ENCODE data around the gene IER5.

Gene IER5

DNA sequence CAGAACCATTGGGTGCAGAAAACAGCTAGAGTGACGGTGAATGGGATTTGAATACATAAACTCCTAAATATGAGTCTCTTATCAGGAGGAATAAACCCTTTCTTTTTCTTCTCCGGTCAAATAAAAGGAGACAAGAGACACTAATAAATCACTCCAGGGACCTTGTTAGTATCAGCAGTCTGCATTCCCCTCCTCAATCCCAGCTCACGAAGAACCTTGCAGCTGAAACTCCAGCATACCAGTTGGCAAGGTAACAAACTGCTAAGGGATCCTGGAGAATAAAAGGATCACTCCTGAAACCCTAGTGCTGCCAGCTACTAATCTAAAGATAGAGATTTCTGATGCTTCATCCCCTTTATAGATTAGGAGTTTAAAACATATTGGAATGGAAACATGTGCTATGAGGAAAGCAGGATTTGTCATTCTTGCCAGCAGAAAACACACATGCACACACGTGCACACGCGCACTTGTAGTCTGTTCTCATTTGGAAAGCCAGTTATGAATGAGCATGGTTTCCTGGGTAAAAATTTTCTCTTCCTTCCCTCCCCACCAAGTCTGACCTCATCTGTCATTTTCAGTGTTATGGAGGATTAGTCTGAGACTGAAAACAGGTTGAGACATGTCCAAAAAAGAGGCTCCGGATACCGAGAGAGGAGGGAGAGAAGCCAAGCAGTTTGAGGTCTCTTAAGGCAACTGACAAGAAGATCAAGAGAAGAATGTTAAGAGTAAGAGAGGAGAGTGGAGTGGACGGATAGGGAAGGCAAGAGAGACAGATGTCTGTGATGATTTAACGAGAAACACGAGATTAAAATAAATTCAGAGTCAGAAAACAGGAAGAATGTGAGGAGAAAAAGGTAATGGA, 10.9 kb downstream of the IER5 start:
- DNase-seq (ENCODE audit: low read depth in 2 of 2): no peak

DNA sequence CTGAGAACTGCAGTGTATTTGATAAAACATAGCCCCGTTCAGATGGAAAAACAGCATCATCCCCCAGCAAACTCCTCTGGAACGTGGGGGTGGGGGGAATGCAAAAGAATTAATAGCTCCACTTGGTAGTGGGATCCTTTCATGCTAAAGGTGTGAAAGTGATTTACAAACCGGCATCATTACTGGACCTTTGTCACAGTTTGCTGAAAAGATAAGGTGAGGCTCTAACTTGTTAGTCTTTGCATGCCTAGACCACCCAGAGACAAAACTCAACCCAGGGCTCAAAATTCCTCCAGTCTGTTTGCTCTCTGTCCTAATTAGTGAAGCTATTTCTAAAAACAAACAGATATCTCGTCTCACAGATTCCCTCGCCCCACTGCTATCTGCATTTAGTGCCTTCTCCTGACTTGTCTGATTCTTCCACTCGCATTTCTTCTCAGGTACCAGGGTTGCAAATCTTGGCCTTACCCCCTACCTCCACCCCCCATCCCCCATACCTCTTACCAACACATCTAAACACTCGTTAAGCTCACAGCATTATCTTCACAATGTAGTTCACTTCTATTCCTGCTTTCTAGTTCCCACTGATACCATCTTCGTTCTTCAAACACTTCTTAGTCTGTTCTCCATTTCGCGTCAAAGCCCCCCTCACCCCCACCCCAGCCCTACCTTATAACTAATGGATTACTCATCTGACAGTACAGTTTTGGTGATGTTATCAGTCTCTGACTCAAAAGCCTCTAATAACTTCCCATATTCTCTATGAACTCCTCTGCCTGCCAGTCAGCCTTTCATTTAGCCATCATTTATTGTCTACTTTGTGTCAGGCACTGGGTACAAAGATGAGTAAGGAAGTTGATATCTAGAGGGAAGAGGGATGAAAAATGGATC, 11.8 kb downstream of the IER5 start:
- DNase-seq (ENCODE audit: low read depth in 2 of 2): peak in 1 of 2 donors; percentile 14

DNA sequence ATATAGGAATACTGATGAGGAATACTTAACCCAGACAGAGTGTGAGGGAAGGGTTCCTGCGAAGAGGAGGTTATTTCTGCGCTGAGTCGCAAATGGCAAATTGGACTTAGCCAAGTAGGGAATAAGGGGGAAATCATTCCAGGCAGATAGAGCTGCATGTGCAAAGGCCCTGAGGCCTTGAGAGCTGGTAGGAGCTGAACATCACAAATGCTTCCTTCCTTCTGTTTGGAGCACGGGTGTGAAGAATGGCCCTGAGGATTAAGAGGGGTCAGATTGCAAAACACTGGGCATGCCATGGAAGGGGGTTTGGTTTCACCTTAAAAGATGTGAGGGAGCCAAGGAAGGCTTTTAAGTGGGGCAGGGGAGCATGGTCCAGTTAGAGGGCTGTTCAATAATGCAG, 12.4 kb downstream of the IER5 start:
- DNase-seq (ENCODE audit: low read depth in 2 of 2): no peak

DNA sequence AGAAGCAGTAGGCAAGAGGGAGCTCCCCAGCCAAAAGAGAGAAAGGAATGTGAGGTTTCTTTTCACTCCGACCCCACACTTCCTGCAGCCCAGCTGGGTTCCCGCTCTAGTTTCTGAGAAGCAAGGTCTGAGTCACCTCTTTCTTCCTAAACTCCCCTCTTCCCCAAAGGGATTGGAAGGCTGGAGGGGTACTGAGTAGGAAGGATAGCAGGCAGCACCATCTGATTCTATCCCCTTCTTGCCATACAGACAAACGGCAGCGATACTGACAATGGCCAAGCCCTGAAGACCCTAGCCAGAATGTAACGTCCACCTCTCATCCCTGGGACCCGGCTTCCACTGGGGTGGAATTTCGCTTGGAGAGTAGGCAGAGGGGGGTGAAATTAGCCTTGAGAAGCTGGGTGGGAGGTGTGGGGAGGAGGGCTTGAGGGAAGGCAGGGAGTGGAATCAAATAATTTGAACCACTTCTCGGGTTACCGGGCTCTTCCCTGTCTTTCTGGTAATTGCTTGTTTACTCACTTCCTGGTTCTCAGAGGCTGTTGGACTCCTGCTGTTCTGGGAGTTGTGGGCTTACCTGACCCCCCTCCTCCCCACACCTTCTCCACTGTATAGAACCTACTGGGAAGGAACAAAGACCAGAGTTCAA, 13.2 kb downstream of the IER5 start:
- DNase-seq (ENCODE audit: low read depth in 2 of 2): no peak

DNA sequence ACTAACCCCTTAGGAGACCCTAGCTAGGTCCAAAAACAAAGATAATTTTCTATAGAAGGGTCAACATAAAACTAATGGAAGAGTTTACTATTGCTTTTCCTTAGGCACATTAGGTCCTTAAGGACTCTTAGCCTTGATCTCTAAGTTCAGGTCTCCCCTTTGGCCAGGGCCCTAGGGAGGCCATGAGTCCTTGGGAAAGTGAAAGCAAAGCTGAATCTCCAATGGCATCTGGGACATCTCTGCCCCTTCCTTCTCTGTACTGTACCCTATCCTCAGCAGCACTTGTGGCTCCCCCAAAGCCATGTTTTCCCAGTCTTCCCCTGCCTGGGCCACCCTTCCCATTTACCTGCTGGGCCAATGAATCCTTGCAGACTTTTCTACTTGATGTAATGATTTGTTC, 14.3 kb downstream of the IER5 start:
- no peak for DNase-seq (ENCODE audit: low read depth in 2 of 2)

DNA sequence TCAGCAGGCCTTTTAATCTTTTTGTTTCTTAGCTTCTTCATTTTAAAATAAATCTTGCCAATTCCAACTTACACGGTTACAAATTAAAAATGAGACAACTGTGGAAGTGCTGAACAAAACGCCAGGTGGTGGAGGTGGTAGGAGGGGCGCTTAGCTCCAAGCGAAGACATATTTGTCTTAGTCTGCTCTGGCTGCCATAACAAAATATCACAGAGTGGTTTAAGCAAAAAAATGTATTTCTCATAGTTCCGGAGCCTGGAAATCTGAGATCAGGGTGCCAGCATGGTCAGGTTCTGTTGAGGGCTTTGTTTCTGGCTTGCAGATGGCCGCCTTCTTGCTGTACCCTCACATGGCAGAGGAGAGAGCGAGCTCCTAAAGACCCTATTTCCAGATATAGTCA, 14.9 kb downstream of the IER5 start:
- no peak for DNase-seq (ENCODE audit: low read depth in 2 of 2)

DNA sequence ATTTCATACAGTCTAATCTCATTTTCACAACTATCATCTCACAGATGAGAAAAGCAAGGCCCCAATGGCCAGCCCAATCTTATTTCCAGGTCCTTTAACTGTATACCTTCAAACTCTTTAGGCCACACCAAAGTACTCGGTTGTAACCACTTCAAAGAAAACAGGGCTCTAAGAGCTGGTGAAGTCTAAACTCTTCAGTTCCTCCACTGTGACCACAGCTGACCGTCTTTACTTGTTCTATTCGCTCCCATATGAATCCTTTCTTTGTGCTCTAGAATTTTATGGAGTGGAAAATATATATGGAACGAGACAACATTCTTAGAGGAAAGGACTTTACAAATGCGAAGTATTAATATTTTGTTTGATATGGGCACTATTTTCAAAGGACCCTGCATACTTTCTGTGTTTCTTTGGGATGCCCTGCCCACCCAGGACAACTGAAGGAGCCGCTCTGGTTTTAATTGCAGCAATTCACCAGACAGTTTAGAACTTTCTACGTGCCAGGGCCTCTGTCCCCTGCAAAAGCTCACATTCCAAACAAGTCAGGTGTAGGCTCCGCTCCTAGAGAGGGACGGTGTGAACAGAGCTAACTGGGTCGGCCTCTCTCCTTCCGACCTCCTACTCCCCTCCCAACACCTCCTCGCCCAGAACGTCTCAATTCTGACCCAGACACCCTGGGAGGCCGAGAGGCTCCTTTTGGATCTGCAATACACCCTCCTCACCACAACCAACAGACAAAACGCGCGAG, 15.7 kb downstream of the IER5 start:
- DNase-seq (ENCODE audit: low read depth in 2 of 2): peak in 1 of 2 donors; percentile 5

DNA sequence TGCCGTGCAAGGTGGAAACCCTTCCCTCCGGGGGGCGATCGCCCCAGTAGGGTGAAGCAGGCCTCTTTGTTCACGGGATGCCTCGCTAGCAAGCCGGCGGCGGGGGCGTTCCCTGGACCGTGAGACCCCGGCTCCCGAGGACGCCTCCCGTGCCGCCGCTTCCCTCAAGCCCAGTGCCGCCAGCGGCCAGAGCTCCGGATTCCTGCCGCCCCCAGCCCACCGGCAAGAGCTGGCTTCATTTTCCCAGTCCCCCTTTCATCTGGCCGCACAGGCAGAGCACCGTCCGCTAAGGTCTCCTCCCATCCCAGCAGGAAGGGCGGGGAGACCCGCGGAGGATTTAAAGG, 16.3 kb downstream of the IER5 start:
- DNase-seq (ENCODE audit: low read depth in 2 of 2): no peak

DNA sequence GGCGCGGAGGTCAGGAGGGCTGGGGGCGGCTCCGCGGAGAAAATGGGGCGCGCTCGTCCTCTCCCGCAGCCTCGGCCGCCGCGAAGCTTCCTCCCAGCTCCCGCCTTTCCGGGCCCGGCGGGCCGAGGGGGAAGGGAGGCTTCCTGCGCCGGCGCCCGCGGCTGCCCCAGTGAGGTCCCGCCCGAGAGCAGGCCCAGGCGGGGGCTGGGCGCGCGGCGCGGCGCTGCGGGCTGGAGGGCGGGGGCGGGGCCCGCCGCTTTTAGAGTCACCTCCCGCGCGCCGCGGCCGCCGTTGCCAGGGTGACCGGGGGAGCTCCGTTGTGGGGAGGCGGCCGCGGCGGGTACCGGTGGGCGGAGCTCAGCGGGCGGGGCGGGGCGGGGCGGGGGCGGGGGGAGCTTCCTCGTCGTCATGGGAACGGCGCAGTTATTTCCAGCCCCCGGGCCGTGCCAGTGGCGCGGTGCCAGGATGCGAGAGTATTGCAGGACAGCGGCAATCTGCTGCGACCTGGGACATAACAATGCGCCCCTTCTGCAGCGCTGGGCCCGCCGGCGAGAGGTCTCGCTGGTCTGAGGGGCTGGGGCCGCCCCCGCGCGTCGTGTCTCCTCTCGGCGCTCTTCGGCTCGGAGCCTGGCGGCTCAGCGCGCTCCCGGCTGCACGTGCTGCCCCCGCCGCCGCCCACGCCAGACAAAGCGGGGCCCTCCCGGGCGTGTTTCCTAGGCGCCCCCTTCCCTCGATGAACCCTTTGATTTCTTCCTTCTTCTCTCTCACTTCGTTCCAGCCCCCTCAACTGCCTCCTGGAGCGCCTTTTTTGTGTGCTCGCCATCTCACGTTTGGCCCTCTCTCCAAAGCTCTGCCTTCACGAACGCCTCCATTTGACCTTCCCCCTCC, 16.9 kb downstream of the IER5 start:
- peak; percentile 91 to 93 for DNase-seq (ENCODE audit: low read depth in 2 of 2)

DNA sequence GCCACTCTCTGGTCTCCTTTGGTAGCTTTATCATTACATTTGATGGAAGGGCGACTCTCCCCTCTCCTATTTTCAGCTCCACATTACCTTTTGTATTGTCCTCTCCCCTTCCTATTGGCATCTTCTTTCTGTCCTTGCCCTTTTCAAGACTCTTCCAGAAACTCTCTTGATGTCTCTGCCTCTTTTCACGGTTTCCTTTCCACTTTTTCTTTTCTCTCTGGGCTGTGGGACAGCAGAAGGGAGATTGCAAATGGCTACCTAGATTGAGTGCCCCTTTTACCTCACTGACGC, 17.5 kb downstream of the IER5 start:
- DNase-seq (ENCODE audit: low read depth in 2 of 2): no peak

DNA sequence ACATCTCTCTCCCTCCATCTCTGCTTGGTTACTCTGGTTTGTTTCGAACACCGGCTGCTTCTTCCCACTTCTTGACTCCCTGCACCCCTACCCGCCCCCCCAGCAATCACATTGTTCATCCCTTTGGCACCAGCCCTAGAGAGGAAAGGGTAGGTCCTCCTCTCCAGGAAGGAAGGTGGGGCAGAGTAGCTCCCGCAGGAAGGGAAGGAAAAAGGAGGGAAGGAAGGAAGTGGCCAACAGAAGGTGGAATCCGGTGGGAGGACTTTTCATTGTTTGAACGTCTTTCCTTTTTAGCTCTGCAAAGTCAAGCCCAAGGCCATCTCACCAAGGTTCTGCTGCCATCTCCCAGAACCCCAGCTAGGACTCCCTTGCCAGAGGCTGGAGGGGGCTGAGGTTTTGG, 18.0 kb downstream of the IER5 start:
- DNase-seq (ENCODE audit: low read depth in 2 of 2): no peak

DNA sequence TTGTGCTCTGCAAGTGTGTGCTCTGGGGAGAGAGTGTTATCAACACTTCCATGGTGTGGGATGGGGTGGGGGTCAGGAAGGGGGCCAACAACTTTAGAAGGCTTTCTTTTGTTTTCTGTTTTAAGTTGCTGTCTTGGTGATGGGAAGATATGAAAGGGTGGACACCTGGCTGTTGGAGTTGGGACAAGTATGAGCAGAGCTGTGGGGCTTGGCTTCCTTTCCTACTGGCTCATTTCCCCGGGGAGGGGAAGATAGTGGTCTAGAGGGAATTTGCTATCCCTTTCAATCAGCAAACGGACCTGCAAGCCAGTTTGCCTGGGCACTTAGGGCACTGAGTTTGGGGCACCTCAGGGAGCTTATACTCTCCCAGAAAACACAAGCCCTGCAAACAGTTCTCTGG, 19.2 kb downstream of the IER5 start:
- DNase-seq (ENCODE audit: low read depth in 2 of 2): no peak

DNA sequence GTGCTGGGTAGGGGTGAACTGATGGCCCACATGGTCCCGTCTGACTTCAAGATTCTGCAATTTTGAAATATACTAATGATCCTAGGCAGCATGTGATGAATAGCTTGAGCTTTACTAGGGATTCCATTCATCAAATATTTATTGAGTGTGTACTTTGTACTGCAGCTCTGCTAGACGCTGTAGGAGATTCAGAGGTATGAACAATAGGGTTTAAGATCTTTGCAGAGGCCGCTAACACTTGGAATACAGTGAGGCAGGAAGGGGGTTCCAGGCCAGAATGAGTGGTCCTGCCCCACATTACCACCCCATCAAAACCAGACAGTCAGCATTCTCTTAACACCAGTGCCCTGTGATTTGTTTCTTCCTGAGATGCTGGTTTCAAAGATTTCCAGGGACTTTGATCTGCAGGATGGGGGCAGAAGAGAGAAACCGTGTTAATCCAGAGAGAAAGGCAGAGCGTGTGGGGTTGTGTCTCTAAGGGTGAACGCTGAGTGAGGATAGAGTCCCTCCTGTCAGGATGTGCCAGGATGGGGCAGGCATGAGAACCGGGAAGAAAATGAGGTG, 19.9 kb downstream of the IER5 start:
- DNase-seq (ENCODE audit: low read depth in 2 of 2): no peak

DNA sequence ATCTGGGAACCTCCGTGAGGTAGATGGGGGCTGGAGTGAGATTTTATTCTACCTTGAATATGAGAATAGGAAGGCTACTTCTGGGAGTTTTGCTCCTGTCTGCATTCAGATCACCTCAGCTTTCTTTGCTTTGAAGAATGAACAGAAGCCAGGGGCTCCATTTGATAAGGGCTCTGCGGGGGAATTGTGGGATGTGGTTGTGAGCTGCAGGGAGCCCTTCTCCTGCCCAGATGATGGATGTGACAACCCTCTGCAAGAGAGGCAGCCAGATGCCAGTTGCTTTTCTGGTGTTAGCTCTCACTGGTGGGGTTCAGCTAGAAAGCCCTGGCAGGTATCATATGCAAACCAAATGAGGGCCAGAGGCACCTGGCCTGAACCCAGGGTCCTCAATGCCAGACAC, 21.5 kb downstream of the IER5 start:
- no peak for DNase-seq (ENCODE audit: low read depth in 2 of 2)

DNA sequence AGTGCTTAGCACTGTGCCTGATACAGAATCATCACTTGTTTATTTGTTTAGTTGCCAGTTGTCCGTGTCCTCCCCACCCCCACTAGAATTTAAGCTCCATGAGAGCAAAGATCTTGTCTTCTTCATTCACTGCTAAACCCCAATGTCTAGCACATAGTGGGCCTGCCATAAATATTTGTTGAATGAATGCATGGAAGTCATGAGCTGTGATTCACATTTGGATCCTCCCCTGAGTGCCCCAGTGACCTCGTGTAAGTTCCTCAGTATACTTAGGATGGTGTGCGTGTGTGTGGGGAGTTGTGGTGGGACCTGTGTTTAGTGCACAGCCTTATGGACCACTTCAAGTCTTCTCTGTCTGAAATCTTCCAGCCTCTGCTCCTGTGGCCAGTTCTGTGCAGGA, 23.1 kb downstream of the IER5 start:
- no peak for DNase-seq (ENCODE audit: low read depth in 2 of 2)

DNA sequence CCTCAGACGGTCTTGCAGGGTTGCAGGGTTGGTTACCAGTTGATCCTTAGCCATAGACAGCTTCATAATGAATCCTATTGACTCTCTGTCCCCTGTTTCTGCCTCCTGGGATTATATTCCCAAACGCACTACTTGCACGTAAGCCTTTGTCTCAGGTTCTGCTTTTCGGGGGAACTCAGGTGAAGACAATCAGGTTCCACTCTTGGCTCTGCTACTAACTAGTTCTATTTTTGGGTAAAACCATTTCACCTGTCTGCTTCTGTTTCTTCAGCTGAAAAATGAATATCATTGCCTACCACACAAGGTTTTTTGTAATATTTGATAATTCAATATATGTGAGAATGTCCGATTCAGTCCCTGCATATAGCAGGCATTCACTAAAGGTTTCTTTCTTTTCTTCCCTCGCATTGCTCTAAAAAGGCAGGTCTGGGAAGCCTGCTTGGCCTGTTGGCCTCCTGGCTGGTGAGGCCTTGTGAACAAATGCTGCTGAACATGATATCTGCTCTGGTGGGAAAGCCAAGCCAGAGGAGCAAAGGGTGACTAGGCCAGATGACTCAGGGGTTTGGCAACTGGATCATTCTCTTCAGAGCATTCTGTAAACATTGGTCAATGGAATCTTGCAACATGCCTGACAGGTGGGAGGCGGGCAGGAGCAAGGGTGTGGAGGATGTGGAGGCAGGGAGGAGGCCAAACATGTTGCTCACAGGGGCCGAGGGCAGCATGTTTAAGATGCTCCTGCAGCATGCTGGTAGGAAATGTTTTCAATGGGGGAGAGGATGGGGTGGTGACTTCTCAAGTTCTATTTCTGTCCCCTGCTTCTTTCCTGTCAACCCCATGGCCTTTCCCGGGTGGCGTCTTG, 23.8 kb downstream of the IER5 start:
- no peak for DNase-seq (ENCODE audit: low read depth in 2 of 2)

DNA sequence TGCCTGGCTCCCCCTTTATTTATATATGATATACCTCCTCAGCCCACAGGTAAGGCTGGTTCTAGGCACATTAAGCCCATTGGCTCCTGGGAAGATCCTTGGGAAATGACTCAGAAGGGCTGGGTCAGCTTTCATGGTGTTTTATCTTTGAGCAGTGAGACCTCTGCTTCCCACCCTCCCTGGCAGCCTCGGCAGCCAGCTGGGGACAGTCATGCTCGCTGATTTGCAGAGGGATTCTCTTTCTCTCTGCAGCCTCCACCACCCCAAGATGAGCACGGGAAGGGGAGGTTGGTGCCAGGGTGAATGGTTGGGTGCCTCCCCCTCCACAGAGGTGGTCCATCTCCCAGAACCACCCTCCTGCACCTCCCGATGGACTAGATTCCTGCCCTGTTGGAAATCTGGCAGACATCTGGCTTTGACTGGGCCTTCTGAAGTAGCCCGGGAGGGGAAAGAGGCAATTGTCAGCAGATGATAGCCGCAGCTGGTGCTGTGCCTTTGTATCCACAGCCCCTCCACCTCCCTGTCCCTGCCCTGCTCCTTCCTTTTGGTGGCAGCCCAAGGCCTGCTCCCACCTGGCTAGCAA, 24.6 kb downstream of the IER5 start:
- no peak for DNase-seq (ENCODE audit: low read depth in 2 of 2)

DNA sequence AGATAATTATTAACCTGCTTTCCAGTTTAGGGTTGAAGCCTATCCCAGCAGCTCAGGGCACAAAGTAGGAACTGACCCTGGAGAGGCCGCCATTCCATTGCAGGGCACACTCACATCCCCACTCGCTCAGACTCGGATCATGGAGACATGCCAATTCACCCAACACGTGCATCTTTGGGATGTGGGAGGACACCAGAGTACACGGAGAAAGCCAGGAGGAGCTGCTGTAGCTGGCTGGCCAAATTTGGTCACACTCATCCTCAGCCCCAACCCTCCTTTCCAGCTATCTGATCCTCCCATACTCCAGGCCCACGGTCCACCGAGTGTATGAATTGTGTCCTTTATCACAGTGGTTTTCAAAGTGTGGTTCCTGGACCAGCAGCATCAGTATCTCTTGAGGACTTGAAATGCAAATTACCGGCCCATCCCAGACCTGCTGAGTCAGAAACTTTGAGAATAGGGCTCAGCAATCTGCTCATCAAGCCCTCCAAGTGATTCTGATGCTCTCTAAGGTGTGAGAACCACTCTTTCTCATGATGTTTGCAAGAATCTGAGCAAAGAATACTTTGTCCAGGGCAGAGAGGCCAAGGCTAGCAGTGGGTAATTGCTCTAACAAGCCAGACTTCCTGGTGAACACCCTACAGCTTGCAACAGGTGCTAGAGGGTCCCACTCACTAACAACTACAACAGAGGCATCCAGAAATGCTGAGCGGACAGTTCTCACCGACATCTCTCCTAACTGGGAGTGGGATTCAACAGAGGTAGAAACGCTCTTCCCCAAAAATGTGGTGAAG, 26.3 kb downstream of the IER5 start:
- DNase-seq (ENCODE audit: low read depth in 2 of 2): no peak

DNA sequence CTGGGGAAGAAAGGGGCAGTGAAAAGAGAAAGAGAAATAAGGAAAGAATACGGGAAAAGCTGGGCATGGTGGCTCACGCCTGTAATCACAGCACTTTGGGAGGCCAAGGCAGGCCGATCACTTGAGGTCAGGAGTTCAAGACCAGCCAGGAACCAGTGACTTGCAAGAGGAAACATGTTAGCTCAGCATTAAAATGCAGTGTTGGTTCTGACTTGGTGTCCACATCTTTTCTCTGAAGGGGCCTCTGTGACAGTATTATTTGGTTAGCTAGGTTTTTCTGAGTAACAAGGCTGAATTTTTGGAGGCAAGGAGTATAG, 26.8 kb downstream of the IER5 start:
- DNase-seq (ENCODE audit: low read depth in 2 of 2): no peak

Data from activated CD8-positive, alpha-beta memory T cell treated with anti-CD3 and anti-CD28 coated beads for 4 hours (primary cell).